ENCODE measurements around the gene BAHCC1. TPM values are rescaled to one million over a fixed set of nuclear protein-coding genes. Genes with fewer than 3 reads are reported as not detected.

BAHCC1 gene
- total and polyA plus RNA-seq, 2 donors (not counting 3 experiments of a cell fraction or from before 2014, with no cell fraction given): 4.7 to 11.6 TPM

GRCh38 chr17:81486199-81486810 lies 91.0 kb downstream of the BAHCC1 start:
- dilution Hi-C loops (cut with MboI; ENCODE audit: extremely low pct_ligation_motif_present, low sequenced_read_pairs): no loop called here
- peak; percentile 80 for FAIRE-seq

More at GRCh38 chr17:81486199-81486810, 91.0 kb downstream of the BAHCC1 start:
- intact Hi-C loops (cut with micrococcal nuclease): no loop called here
- Histone ChIP-seq H4K20me1 (replicated peaks; ENCODE audit: control insufficient read depth, extremely low read depth, insufficient read depth, low read length) (no peaks in the 10 kb centered on the region), H3K27ac (ENCODE audit: insufficient read depth, low read depth, low read length) (peak overlapping the region; percentile 32), H3K9me3 (replicated peaks; ENCODE audit: control insufficient read depth, insufficient read depth, low read length) (no peaks in the 10 kb centered on the region), H3K4me2 (ENCODE audit: insufficient read depth, low read length) (no peak overlapping the region), H3K4me1 (ENCODE audit: control insufficient read depth, extremely low read depth, insufficient read depth, low read length) (peaks cover 18% of the 10 kb centered on the region), H3K36me3 (ENCODE audit: control insufficient read depth in 2 of 2, extremely low read depth in 1 of 2, insufficient read depth in 2 of 2, low read length in 2 of 2) (no peaks in the 10 kb centered on the region), H3K9me1 (replicated peaks; ENCODE audit: control insufficient read depth, extremely low read depth, insufficient read depth, low read length) (no peaks in the 10 kb centered on the region), H3K9ac (replicated peaks; ENCODE audit: extremely low read depth, insufficient read depth, low read length) (no peak overlapping the region), H3K4me3 (replicated peaks in 1 of 3; ENCODE audit: insufficient read depth in 1 of 3, low read depth in 1 of 3, low read length in 3 of 3) (no peak overlapping the region), H2AFZ (ENCODE audit: low read depth, low read length) (peak overlapping the region; percentile 5), H3K79me2 (ENCODE audit: control insufficient read depth, insufficient read depth, low read length) (no peaks in the 10 kb centered on the region), H3K27me3 (ENCODE audit: control insufficient read depth in 2 of 2, insufficient read depth in 2 of 2, low read length in 2 of 2) (no peaks in the 10 kb centered on the region)
- CTCF ChIA-PET: interaction anchor here (1.0 to 6.8 kb wide), 3 partner anchors 92 to 231 kb away, joined by 3 to 117 read pairs (median 21); partner anchors contain the start of gene BAHCC1
- TF ChIP-seq GATA2 (IDR thresholded peaks at IDR 0.05; ENCODE audit: insufficient read depth, insufficient read length, low read depth, low read length) (no peak), EZH2 (IDR thresholded peaks at IDR 0.05; ENCODE audit: borderline replicate concordance, low read depth, low read length, severe bottlenecking) (no peak), MYC (IDR thresholded peaks at IDR 0.05; ENCODE audit: low read depth, low read length) (no peak), CTCF (IDR thresholded peaks at IDR 0.05; ENCODE audit: extremely low read depth in 1 of 2, insufficient read depth in 1 of 2, low read depth in 1 of 2, low read length in 2 of 2) (no peak), MAX (IDR thresholded peaks at IDR 0.05; ENCODE audit: insufficient read depth, insufficient read length) (no peak), FOS (IDR thresholded peaks at IDR 0.05; ENCODE audit: borderline replicate concordance, insufficient read depth, low read length) (no peak), POLR2AphosphoS5 (IDR thresholded peaks at IDR 0.05; ENCODE audit: insufficient read depth, low read depth, low read length) (no peak), POLR2A (IDR thresholded peaks at IDR 0.05; ENCODE audit: low read depth, low read length) (no peak), JUN (IDR thresholded peaks at IDR 0.05; ENCODE audit: borderline replicate concordance, insufficient read depth, insufficient read length, low read depth) (no peak)
- POLR2A ChIA-PET: no interaction called here
- BruUV-seq (replicated peaks): no TSS peak
- peak; percentile 59 for DNase-seq (ENCODE audit: low read depth, low spot score)

Data from endothelial cell of umbilical vein (primary cell).